Neural crest cell (in vitro differentiated cells): Measurements from ENCODE around the gene ACTR6. TPM values are rescaled to one million over a fixed set of nuclear protein-coding genes. Genes with fewer than 3 reads are reported as not detected.

ENCODE experiments used
- DNase-seq: peaks from one replicate; pipeline ENCODE4 v3.0.0; 2021; ENCODE audit warnings: low read depth, mixed read lengths, low spot score
- H3K27ac Mint-ChIP-seq: one replicate; pipeline ENCODE4 v1.8.0; 2021; ENCODE audit warnings: mild to moderate bottlenecking, mixed read lengths; ENCODE audit not compliant: unreplicated experiment
- H3K27me3 Mint-ChIP-seq: 2 replicates; pipeline ENCODE4 v1.8.0; 2021; ENCODE audit warnings: low read depth, mild to moderate bottlenecking, mixed read lengths
- H3K36me3 Mint-ChIP-seq: 2 replicates; pipeline ENCODE4 v1.8.0; 2021; ENCODE audit warnings: low read depth, mild to moderate bottlenecking, mixed read lengths
- H3K4me1 Mint-ChIP-seq: 2 replicates; pipeline ENCODE4 v1.8.0; 2021; ENCODE audit warnings: mixed read lengths
- H3K4me3 Mint-ChIP-seq: one replicate; pipeline ENCODE4 v1.8.0; 2021; ENCODE audit warnings: mild to moderate bottlenecking, mixed read lengths
- H3K9me3 Mint-ChIP-seq: 2 replicates; pipeline ENCODE4 v1.8.0; 2021; ENCODE audit warnings: mixed read lengths
- long read RNA-seq: library from polyadenylated mRNA; unstranded; transcript quantifications from one replicate; pipeline ENCODE4 v2.0.0, GENCODE V29; 2020
- total RNA-seq: library from RNA; stranded (reverse); gene quantifications from 2 replicates; pipeline ENCODE4 v1.2.1, GENCODE V29; 2021
- TF ChIP-seq, protein P1 (sequence below): fragments of 200-600 bp; sonication (generic); conservative IDR thresholded peaks from 2 replicates; pipeline ENCODE4 v1.5.0; 2021; ENCODE audit warnings: antibody characterized with exemption, mild to moderate bottlenecking

The ACTR6 gene
- total RNA-seq: 36.3 and 38.2 TPM in 2 replicates
- long read RNA-seq, transcript ACTR6-202 (11 exons, 1,877 nt): minor isoform, 6 of 102 reads
- long read RNA-seq, transcript ACTR6-201 (11 exons, 2,464 nt): major isoform, 75 of 102 reads
- long read RNA-seq, partial matches to known transcripts: 6 of 102 reads
- long read RNA-seq, other reads (novel, unspliced or antisense): 8 of 102 reads

DNA sequence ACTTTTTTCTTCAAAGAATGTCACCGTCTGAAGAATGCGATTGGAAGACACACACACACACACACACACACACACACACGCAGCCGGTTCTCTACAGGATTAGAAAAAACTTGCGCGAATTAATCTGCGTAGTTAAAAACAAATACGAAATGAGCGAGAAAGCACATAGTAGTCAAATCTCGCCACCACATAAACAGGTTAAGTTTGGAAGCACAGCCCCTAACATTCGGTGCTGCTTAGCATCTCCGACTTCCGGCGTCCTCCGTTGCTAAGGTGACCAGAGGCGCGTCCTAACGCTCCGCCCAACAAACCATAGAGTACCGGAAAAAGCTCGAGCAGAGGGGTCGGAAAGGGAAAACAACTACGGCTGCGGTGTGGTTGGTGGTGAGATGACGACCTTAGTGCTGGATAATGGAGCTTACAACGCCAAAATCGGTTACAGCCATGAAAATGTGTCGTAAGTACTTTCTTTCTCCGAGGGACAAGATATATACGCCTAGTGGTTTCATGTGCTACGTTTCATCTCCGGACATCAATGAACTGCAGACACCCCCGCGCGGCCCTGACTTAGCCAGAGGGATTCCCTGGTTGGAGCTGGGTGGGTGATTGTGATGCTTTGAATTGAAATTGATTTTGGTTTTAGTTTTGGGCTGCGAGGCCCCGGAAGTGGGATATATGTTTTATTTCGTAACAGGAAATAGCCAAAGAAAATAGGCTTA, at the start of gene ACTR6:
Gene ACTR6 (plus strand): TSS at position 353 of the 719 bp plus-strand sequence. CDS start 37 bp downstream, at position 390.
- TF ChIP-seq, protein P1, sequence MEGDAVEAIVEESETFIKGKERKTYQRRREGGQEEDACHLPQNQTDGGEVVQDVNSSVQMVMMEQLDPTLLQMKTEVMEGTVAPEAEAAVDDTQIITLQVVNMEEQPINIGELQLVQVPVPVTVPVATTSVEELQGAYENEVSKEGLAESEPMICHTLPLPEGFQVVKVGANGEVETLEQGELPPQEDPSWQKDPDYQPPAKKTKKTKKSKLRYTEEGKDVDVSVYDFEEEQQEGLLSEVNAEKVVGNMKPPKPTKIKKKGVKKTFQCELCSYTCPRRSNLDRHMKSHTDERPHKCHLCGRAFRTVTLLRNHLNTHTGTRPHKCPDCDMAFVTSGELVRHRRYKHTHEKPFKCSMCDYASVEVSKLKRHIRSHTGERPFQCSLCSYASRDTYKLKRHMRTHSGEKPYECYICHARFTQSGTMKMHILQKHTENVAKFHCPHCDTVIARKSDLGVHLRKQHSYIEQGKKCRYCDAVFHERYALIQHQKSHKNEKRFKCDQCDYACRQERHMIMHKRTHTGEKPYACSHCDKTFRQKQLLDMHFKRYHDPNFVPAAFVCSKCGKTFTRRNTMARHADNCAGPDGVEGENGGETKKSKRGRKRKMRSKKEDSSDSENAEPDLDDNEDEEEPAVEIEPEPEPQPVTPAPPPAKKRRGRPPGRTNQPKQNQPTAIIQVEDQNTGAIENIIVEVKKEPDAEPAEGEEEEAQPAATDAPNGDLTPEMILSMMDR: peak; percentile 29
- Mint-ChIP-seq H3K27me3 (peaks cover 8% of the 10 kb centered on the region), H3K9me3 (no peaks in the 10 kb centered on the region), H3K36me3 (no peaks in the 10 kb centered on the region), H3K4me1 (peaks cover 21% of the 10 kb centered on the region), H3K4me3 (peak within 1 kb of the TSS; percentile 98), H3K27ac (peak within 1 kb of the TSS; percentile 91)
- peak; percentile 86 for DNase-seq

DNA sequence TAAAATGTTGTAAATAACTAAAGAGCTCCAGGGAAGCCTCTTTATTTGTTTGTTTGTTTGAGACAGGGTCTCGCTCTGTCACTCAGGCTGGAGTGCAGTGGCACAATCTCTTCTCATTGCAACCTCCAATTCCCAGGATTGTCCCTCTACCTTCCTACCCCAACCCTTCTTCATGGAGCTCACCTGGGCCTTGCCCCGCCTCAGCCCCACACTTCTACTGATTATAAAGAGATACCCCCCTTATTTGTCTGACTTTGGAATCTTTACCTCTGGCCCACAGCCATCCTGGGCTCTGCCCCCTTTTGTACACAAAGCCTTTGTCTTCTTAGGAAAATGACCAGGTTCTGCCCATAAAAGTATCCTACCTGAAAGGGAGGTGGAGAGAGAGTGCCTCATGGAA, 48.8 kb upstream of the ACTR6 start:
- Mint-ChIP-seq H3K4me3 (no peak overlapping the region), H3K27ac (no peak overlapping the region), H3K27me3 (no peaks in the 10 kb centered on the region), H3K9me3 (no peaks in the 10 kb centered on the region), H3K36me3 (no peaks in the 10 kb centered on the region), H3K4me1 (no peaks in the 10 kb centered on the region)
- TF ChIP-seq, protein P1: no peak
- DNase-seq: no peak

DNA sequence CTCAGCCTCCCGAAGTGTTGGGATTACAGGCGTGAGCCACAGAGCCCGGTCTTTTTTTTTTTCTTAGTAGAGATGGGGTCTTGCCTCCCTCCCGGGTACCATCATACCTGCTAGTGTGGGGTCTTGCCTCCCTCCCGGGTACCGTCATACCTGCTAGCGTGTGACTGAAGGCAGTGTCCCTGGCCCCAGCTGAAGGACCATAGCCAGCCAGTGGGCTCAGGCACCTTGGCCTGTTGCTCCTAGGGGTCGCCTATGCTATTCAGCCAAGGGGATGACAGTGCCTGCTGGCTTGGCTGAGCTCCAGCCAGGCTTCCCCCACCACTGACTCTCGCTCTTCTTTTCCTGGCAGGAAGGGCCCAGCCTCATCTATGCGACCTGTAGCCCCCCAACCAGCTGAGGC, 47.5 kb upstream of the ACTR6 start:
- H3K4me3 Mint-ChIP-seq: no peak overlapping the region
- TF ChIP-seq, protein P1: no peak
- H3K36me3 Mint-ChIP-seq: no peaks in the 10 kb centered on the region
- no peak for DNase-seq
- H3K4me1 Mint-ChIP-seq: no peaks in the 10 kb centered on the region
- no peak overlapping the region for H3K27ac Mint-ChIP-seq
- no peaks in the 10 kb centered on the region for H3K9me3 Mint-ChIP-seq
- H3K27me3 Mint-ChIP-seq: no peaks in the 10 kb centered on the region

DNA sequence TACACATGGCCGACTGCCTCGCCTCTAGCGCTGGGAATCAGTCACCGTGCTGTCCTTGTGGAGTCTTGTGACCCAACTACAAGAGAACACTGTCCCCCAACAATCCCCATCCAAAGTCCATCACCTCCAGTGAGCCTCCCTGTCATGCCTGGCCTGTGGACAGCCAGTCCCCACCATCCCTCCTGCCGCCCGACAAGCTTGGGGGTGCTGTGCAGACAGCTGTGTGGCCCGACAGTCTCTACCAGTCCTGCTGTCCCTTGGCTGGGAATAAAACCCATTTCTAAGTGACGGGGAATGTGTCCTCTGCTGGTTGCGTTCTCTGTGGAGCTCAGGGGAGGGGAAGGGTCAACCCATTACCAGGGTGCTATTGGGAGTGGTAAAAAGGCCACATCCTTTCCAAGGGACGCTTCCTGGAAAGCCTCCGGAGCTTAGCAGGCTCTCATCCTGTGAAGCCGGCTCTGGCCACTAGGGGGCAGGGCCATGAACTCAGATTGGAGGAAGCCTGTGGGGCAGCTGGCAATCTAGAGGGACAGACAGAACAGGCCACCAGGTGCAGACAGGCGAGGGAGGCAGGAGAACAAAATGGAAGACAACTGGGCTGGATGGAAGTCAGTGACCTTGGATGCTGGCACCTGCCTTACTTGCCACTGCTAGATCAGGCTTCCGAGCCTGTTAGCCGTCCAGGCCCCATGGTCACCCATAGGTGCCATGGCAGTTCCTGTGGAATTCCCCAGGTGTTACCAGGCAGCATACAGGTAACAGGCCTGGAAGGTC, 46.0 kb upstream of the ACTR6 start:
- Mint-ChIP-seq H3K27ac (peak overlapping the region; percentile 89), H3K4me3 (no peak overlapping the region), H3K4me1 (no peaks in the 10 kb centered on the region), H3K27me3 (no peaks in the 10 kb centered on the region), H3K9me3 (no peaks in the 10 kb centered on the region), H3K36me3 (no peaks in the 10 kb centered on the region)
- TF ChIP-seq, protein P1: peak; percentile 78
- peak; percentile 80 for DNase-seq

DNA sequence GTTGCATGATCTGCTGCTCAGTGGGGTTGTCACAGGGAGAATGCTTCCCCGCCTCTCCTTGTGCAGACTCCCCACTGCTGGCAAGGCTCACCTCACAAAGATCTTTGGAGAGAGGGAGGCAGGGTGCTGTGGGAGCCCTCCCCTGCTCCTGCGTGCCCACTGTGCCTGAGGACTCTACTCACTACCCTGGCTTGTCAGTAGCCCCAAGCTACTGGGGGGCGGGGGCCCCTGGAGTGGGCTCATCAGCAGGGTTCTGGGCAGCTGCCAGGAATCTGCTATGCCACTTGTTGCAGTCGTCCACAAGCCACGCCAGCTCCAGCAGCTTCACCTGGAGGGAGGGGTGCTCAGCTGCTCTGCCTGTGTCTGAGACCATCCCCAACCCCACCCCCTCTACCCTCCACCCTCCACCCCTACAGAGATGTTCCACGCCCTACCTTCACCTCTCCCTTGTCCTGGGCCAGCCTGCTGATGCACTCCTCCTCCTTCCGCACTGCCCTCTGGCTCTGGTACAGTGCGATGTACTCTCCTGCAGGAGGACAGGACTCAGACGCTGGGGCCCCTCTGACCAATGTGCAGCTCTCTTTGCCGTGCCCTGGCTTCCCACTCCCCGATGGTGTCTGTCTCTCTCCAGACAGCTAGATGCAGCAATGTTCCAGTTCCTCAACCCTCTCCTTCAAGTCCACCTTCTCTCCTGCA, 43.7 kb upstream of the ACTR6 start:
- Mint-ChIP-seq H3K4me3 (no peak overlapping the region), H3K36me3 (no peaks in the 10 kb centered on the region), H3K27ac (no peak overlapping the region), H3K9me3 (no peaks in the 10 kb centered on the region), H3K4me1 (no peaks in the 10 kb centered on the region), H3K27me3 (no peaks in the 10 kb centered on the region)
- DNase-seq: no peak
- TF ChIP-seq, protein P1: no peak
